GM18861 (cell line): ENCODE results near the gene DNAL1.
"Not testable (repeated sequence)": the region's sequence is repeated elsewhere in the genome, so short reads cannot be mapped to it uniquely, and the experiment has no call there.

Experiments
- ATAC-seq: cut with Tn5 transposase; IDR thresholded peaks from one replicate; pipeline ENCODE4 v1.9.1; 2021; ENCODE audit not compliant: unreplicated experiment

Gene DNAL1

GRCh38 chr14:73696466-73697400, 51.9 kb downstream of the DNAL1 start:
- peak; percentile 76 for ATAC-seq

- ATAC-seq = peak; percentile 42
These were observed 55.5 kb downstream of the DNAL1 start for GRCh38 chr14:73700325-73700724.

GRCh38 chr14:73708076-73708475, 63.3 kb downstream of the DNAL1 start:
- not testable (repeated sequence) for ATAC-seq

- no peak for ATAC-seq
These were observed 65.2 kb downstream of the DNAL1 start for GRCh38 chr14:73709904-73710469.

- ATAC-seq = no peak
These were observed 66.0 kb downstream of the DNAL1 start for GRCh38 chr14:73710737-73711136.

GRCh38 chr14:73712071-73712506, 67.3 kb downstream of the DNAL1 start:
- no peak for ATAC-seq

- no peak for ATAC-seq
These were observed 67.9 kb downstream of the DNAL1 start for GRCh38 chr14:73712540-73713180.

GRCh38 chr14:73713206-73713802, 68.5 kb downstream of the DNAL1 start:
- no peak for ATAC-seq

- ATAC-seq = peak; percentile 48
These were observed 69.2 kb downstream of the DNAL1 start, which contains the start of gene PNMA1 for GRCh38 chr14:73713803-73714655. TSS of gene PNMA1 (minus strand) at chr14:73714384. CDS start at chr14:73713639, 745 bp downstream.

GRCh38 chr14:73714656-73715081, 69.9 kb downstream of the DNAL1 start:
- no peak for ATAC-seq

GRCh38 chr14:73715707-73716106, 70.9 kb downstream of the DNAL1 start:
- ATAC-seq = no peak

- no peak for ATAC-seq
These were observed 72.5 kb downstream of the DNAL1 start for GRCh38 chr14:73717266-73717665.

GRCh38 chr14:73717711-73718417, 73.1 kb downstream of the DNAL1 start:
- no peak for ATAC-seq

- no peak for ATAC-seq
These were observed 73.8 kb downstream of the DNAL1 start for GRCh38 chr14:73718418-73719251.

GRCh38 chr14:73719361-73719760, 74.6 kb downstream of the DNAL1 start:
- no peak for ATAC-seq

- ATAC-seq = no peak
These were observed 75.0 kb downstream of the DNAL1 start for GRCh38 chr14:73719791-73720190.

- no peak for ATAC-seq
These were observed 75.8 kb downstream of the DNAL1 start for GRCh38 chr14:73720636-73721035.

- ATAC-seq = no peak
These were observed 76.5 kb downstream of the DNAL1 start for GRCh38 chr14:73721101-73721821.
